ENCODE data around the gene UXT.

- no peak for TF ChIP-seq ELF4 (CRISPR knock-in tag; IDR thresholded peaks at IDR 0.05; ENCODE audit: low read depth)
- no peak for TF ChIP-seq CTCF (IDR thresholded peaks at IDR 0.05)
- TF ChIP-seq NFE2L1 (CRISPR knock-in tag; IDR thresholded peaks at IDR 0.05) = no peak
- no peak for TF ChIP-seq ETV6 (CRISPR knock-in tag; IDR thresholded peaks at IDR 0.05)
- no peak for TF ChIP-seq NR3C1 (CRISPR knock-in tag; conservative IDR thresholded peaks at IDR 0.05; ENCODE audit: low read depth)
Measured at GRCh38 chrX:47650164-47651042, 8.6 kb downstream of the UXT start, which contains the start of gene ELK1.

Data from WTC11 (cell line).